ENCODE data around the gene BACE2. TPM values are rescaled to one million over a fixed set of nuclear protein-coding genes. Genes with fewer than 3 reads are reported as not detected.
A peak's percentile ranks its signal among the peaks of the same experiment; 100 is the strongest.

The BACE2 gene
- total RNA-seq, 1 donor from 2014 or later = 20.8 TPM

DNA sequence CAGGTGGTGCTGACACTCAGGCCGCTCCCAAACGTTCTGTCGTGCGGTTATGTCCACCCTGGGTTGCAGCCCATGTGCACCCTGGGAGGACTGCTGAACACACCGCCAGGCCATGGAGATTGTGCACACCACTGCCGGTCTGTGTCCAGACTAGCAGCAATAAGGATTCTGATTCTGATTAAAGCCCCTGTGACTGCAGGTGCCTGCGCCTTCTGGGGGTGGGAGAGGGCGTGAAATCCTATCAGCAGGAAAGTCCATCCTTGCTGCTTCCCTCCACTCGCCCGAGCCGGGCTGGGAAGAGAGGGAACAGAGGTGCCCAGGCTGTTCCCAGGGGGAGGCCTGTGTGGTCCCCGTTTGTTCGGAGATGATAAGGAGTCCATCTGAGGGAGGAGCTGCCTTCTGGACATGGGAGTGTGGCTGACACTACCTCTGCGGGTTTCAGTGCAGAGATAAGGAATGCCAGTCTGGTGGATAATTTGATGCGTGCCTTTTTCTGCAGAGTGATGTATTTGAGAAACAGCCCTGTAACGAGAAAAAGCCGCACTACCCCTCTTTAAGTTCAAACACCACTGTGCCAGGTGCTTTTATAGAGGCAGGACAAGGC is 41.2 kb downstream of the BACE2 start:
- no peaks in the 10 kb centered on the region for H3K36me3 ChIP-seq
- intact Hi-C loops (cut with DNase I) = no loop called here
- no peaks in the 10 kb centered on the region for H3K27me3 ChIP-seq (ENCODE audit: low read depth)
- DNase-seq (no peak), ATAC-seq (peak in 1 of 2 donors; percentile 21)
- no peaks in the 10 kb centered on the region for H3K4me1 ChIP-seq
- H3K27ac ChIP-seq = no peak overlapping the region
- H3K4me3 ChIP-seq = no peak overlapping the region
- H3K9me3 ChIP-seq = no peaks in the 10 kb centered on the region
- no peak for TF ChIP-seq CTCF (IDR thresholded peaks at IDR 0.05)

- H3K27ac ChIP-seq = no peak overlapping the region
- H3K27me3 ChIP-seq (ENCODE audit: low read depth) = no peaks in the 10 kb centered on the region
- intact Hi-C loops (cut with DNase I) = no loop called here
- no peaks in the 10 kb centered on the region for H3K36me3 ChIP-seq
- DNase-seq (no peak), ATAC-seq (no peak)
- no peaks in the 10 kb centered on the region for H3K9me3 ChIP-seq
- TF ChIP-seq CTCF (IDR thresholded peaks at IDR 0.05) = no peak
- H3K4me3 ChIP-seq = no peak overlapping the region
- H3K4me1 ChIP-seq = no peaks in the 10 kb centered on the region
Measured at GRCh38 chr21:41210426-41211059, 42.6 kb downstream of the BACE2 start.

- no peaks in the 10 kb centered on the region for H3K4me1 ChIP-seq
- no peaks in the 10 kb centered on the region for H3K36me3 ChIP-seq
- intact Hi-C loops (cut with DNase I) = no loop called here
- no peaks in the 10 kb centered on the region for H3K9me3 ChIP-seq
- no peak overlapping the region for H3K27ac ChIP-seq
- ATAC-seq = no peak
- no peaks in the 10 kb centered on the region for H3K27me3 ChIP-seq (ENCODE audit: low read depth)
- TF ChIP-seq CTCF (IDR thresholded peaks at IDR 0.05) = no peak
- H3K4me3 ChIP-seq = no peak overlapping the region
- DNase-seq = no peak
Measured at GRCh38 chr21:41211060-41211805, 43.3 kb downstream of the BACE2 start.

DNA sequence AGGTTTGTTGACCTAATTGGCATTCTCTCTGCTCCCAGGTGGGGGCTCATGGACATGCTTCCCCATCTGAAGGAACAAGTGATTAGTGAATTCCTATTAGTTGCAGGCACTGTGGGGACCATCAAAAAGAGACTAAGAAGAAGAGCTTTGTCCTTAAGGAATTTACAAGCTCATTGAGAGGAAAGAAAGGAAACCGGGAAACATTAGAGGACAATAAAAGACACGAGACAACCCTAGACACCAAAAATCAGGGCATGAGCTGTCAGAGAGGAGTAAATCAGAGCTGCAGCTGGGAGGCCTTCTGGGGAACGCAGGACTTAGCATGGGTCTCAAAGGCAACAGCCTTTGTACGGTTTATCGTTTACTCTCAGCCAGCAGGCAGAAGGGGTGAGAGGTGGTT is 45.1 kb downstream of the BACE2 start:
- intact Hi-C loops (cut with DNase I) = no loop called here
- Histone ChIP-seq H3K36me3 (no peaks in the 10 kb centered on the region), H3K27me3 (ENCODE audit: low read depth) (no peaks in the 10 kb centered on the region), H3K27ac (no peak overlapping the region), H3K4me3 (no peak overlapping the region), H3K4me1 (no peaks in the 10 kb centered on the region), H3K9me3 (no peaks in the 10 kb centered on the region)
- ATAC-seq (no peak), DNase-seq (no peak)
- TF ChIP-seq CTCF (IDR thresholded peaks at IDR 0.05) = no peak

GRCh38 chr21:41215856-41216408 is 48.0 kb downstream of the BACE2 start:
- no peaks in the 10 kb centered on the region for H3K36me3 ChIP-seq
- no peaks in the 10 kb centered on the region for H3K9me3 ChIP-seq
- no peak overlapping the region for H3K4me3 ChIP-seq
- no peaks in the 10 kb centered on the region for H3K4me1 ChIP-seq
- no peak overlapping the region for H3K27ac ChIP-seq
- H3K27me3 ChIP-seq (ENCODE audit: low read depth) = no peaks in the 10 kb centered on the region
- ATAC-seq (no peak), DNase-seq (no peak)
- no peak for TF ChIP-seq CTCF (IDR thresholded peaks at IDR 0.05)
- intact Hi-C loops (cut with DNase I) = no loop called here
